Neural cell (in vitro differentiated cells): ENCODE measurements around the gene ADGRB2.
A peak's percentile ranks its signal among the peaks of the same experiment; 100 is the strongest.

ENCODE experiments used
- EZH2 ChIP-seq: fragments of 200-600, 300-800 bp; shearing (Covaris generic), sonication (generic); IDR thresholded peaks from 2 replicates; pipeline ENCODE4 v1.6.1; 2014; ENCODE audit warnings: antibody characterized with exemption, low read length, borderline replicate concordance, mild to moderate bottlenecking; ENCODE audit not compliant: insufficient read depth, poor library complexity, severe bottlenecking
- POLR2AphosphoS5 ChIP-seq: IDR thresholded peaks from 2 replicates; pipeline ENCODE4 v1.6.1; 2012
- TF ChIP-seq, protein P1 (sequence below): fragments of 450-650 bp; IDR thresholded peaks from 2 replicates; pipeline ENCODE4 v1.5.1; 2014; ENCODE audit warnings: antibody characterized with exemption, mild to moderate bottlenecking, moderate library complexity; ENCODE audit not compliant: poor library complexity, severe bottlenecking

DNA sequence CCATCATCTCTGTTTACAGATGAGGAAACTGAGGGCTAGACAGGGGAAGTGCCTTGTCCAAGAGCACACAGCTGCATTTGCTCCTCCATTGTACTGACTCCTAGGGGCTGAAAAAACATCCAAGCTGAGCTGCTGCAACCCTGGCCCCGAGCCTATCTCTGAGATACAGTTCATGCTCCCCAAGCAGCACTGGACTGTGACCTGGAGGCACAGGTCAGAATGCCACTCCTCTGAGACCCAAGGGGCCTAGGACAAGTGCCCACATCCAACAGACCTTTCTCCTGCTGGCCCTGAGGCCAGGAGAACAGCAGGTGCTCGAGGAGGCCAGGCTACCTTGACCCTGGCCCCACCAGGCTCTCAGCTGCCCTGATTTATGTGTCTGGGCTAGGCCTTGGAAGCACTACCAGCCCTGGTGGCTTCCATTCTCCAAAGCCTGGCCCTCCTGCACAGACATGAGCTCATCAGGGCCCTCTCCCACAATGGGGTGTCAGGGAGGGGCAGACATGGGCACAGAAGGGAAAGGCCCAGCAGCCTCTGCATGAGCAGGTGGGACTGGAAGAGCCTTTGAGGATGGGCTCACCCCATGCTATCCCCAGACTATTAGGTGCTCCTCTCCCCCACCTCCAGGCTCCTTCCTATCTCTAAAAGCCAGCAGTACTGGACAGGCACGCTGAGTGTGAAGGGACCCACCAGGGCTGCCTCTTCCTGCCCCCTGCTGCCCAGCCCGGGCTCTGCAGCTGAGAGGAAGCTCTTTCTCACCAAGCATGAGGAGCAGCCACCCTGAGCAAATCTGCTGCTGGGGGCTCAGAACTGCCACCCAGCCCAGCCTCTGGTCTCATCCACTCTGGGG lies 18.8 kb downstream of the ADGRB2 start:
- TF ChIP-seq EZH2 (no peak), POLR2AphosphoS5 (no peak)
- TF ChIP-seq, protein P1, sequence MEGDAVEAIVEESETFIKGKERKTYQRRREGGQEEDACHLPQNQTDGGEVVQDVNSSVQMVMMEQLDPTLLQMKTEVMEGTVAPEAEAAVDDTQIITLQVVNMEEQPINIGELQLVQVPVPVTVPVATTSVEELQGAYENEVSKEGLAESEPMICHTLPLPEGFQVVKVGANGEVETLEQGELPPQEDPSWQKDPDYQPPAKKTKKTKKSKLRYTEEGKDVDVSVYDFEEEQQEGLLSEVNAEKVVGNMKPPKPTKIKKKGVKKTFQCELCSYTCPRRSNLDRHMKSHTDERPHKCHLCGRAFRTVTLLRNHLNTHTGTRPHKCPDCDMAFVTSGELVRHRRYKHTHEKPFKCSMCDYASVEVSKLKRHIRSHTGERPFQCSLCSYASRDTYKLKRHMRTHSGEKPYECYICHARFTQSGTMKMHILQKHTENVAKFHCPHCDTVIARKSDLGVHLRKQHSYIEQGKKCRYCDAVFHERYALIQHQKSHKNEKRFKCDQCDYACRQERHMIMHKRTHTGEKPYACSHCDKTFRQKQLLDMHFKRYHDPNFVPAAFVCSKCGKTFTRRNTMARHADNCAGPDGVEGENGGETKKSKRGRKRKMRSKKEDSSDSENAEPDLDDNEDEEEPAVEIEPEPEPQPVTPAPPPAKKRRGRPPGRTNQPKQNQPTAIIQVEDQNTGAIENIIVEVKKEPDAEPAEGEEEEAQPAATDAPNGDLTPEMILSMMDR, result peak; percentile 58
